ENCODE data around the gene SPATA12. TPM values are rescaled to one million over a fixed set of nuclear protein-coding genes. Genes with fewer than 3 reads are reported as not detected.

Gene SPATA12
- polyA plus RNA-seq, 1 experiment: not detected

DNA sequence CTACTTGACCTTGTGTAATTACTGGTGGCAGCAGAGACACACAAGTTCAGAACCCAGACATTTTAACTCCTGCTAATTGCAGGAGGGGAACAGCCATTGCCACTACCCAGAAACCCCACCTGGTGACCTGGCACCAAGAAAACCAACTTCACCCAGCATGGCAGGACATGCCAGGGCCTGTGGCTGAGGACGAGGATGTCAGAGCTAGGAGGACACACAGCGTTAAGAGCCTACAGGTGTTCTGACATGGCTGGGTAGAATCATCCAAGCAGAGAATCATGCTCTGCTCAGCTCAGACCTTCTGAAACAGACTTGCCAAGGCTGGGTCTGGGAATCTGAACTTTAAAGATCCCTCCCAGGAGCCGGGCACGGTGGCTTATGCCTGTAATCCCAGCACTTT, 11.7 kb upstream of the SPATA12 start:
- DNase-seq (ENCODE audit: low read depth): no peak
- TF ChIP-seq, protein P1, sequence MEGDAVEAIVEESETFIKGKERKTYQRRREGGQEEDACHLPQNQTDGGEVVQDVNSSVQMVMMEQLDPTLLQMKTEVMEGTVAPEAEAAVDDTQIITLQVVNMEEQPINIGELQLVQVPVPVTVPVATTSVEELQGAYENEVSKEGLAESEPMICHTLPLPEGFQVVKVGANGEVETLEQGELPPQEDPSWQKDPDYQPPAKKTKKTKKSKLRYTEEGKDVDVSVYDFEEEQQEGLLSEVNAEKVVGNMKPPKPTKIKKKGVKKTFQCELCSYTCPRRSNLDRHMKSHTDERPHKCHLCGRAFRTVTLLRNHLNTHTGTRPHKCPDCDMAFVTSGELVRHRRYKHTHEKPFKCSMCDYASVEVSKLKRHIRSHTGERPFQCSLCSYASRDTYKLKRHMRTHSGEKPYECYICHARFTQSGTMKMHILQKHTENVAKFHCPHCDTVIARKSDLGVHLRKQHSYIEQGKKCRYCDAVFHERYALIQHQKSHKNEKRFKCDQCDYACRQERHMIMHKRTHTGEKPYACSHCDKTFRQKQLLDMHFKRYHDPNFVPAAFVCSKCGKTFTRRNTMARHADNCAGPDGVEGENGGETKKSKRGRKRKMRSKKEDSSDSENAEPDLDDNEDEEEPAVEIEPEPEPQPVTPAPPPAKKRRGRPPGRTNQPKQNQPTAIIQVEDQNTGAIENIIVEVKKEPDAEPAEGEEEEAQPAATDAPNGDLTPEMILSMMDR (IDR thresholded peaks at IDR 0.05; ENCODE audit: insufficient read depth, low read depth, low read length): no peak
- Histone ChIP-seq H3K27me3 (ENCODE audit: control insufficient read depth, insufficient read depth, low read length) (no peaks in the 10 kb centered on the region), H3K36me3 (ENCODE audit: control insufficient read depth, insufficient read depth, low read length) (no peaks in the 10 kb centered on the region), H3K4me3 (ENCODE audit: low read depth, low read length) (no peak overlapping the region)
- ChIA-PET CTCF (no interaction called here), POLR2A (no interaction called here)

DNA sequence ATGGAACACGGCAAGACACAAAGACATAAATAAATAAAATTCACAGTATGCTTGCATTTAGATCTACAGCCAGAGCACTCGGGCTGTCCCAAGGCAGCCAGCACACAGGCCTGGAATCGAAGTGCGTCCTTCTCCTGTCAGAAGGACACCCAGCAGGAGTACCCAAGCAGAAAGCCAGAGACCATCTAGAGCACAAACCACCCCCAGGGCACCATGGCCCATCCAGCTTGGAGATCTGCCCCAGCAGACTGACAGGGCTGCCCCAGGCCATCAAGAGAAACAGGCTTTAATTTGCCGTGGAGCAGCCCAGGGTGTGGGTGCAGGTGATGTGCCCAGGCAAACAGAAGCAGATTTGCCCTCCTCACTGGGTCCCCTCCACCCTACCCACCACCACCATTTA, 7.8 kb upstream of the SPATA12 start:
- Histone ChIP-seq H3K4me3 (ENCODE audit: low read depth, low read length) (no peak overlapping the region), H3K27me3 (ENCODE audit: control insufficient read depth, insufficient read depth, low read length) (no peaks in the 10 kb centered on the region; the same call in 1 of the 2 replicates), H3K36me3 (ENCODE audit: control insufficient read depth, insufficient read depth, low read length) (no peaks in the 10 kb centered on the region)
- ChIA-PET POLR2A (no interaction called here), CTCF (no interaction called here)
- DNase-seq (ENCODE audit: low read depth): no peak
- TF ChIP-seq, protein P1 (IDR thresholded peaks at IDR 0.05; ENCODE audit: insufficient read depth, low read depth, low read length): no peak

DNA sequence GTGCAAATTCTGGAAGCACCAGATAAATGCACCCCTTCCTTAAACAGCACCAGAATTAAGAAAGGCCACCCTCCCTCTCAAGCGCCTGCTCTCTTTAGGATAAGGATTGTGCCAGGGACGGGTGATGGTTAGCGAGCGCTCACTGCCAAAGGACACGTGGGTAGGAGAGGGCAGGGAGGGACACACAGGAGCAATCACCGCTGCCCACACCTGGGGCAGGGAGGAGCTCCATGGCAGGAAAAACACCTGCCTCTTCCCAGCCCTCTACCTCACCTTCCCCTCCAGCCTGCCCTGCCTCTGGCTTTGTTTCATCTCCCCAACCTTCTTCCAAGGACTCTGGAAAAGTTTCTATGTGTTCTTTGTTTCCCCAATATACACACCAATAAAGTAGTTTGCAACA, 7.3 kb upstream of the SPATA12 start:
- TF ChIP-seq, protein P1 (IDR thresholded peaks at IDR 0.05; ENCODE audit: insufficient read depth, low read depth, low read length): no peak
- POLR2A ChIA-PET: no interaction called here
- CTCF ChIA-PET: no interaction called here
- DNase-seq (ENCODE audit: low read depth): no peak
- H3K27me3 ChIP-seq (ENCODE audit: control insufficient read depth, insufficient read depth, low read length): no peaks in the 10 kb centered on the region; the same call in 1 of the 2 replicates
- H3K4me3 ChIP-seq (ENCODE audit: low read depth, low read length): no peak overlapping the region
- H3K36me3 ChIP-seq (ENCODE audit: control insufficient read depth, insufficient read depth, low read length): no peaks in the 10 kb centered on the region

DNA sequence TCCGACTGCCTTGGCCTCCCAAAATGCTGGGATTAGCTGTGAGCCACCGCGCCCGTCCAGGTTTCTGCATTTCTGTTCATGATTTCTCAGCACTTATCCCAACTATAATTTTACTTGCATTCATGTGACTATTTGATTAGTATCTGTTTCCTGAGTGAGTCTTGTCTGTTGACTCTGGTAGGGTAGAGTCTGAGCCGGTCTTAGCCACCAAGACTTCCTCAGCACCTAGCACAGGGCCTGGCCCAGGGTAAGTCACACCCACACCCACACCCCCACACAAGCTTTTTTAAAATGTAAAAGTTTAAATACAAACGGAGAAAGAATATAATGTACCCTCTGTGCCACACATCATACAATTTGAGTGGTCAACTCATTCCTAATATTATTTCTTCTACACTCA, 3.1 kb upstream of the SPATA12 start:
- Histone ChIP-seq H3K4me3 (ENCODE audit: low read depth, low read length) (no peak overlapping the region), H3K36me3 (ENCODE audit: control insufficient read depth, insufficient read depth, low read length) (no peaks in the 10 kb centered on the region), H3K27me3 (ENCODE audit: control insufficient read depth, insufficient read depth, low read length) (no peaks in the 10 kb centered on the region; the same call in 1 of the 2 replicates)
- POLR2A ChIA-PET: no interaction called here
- TF ChIP-seq, protein P1 (IDR thresholded peaks at IDR 0.05; ENCODE audit: insufficient read depth, low read depth, low read length): no peak
- no peak for DNase-seq (ENCODE audit: low read depth)
- CTCF ChIA-PET: no interaction called here

DNA sequence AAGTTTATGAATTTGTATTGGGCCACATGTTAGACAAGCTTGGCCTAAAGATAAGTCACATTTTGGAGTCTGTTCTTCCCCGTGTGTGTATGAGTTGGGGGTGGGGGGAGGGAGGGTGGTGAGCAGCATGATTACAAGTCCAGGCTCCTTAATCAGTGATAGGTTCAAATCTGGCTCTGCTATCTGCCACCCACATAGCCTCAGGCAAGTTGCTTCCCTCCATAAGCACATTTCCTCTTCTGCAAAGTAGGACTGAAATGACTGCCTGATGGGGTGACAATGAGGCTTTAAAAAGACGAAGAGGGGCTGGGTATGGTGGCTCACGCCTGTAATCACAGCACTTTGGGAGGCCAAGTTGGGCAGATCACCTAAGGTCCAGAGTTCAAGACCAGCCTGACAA, 1.1 kb upstream of the SPATA12 start:
- TF ChIP-seq, protein P1 (IDR thresholded peaks at IDR 0.05; ENCODE audit: insufficient read depth, low read depth, low read length): no peak
- Histone ChIP-seq H3K4me3 (ENCODE audit: low read depth, low read length) (no peak overlapping the region), H3K27me3 (ENCODE audit: control insufficient read depth, insufficient read depth, low read length) (no peaks in the 10 kb centered on the region; the same call in 1 of the 2 replicates), H3K36me3 (ENCODE audit: control insufficient read depth, insufficient read depth, low read length) (no peaks in the 10 kb centered on the region)
- POLR2A ChIA-PET: no interaction called here
- CTCF ChIA-PET: interaction anchor here (0.6 to 1.6 kb wide), 3 partner anchors 18 to 36 kb away, joined by 3 to 4 read pairs (median 3); no protein-coding TSS in a partner anchor
- no peak for DNase-seq (ENCODE audit: low read depth)

Data from BJ (cell line).